ENCODE data around the gene KCNJ6.

The KCNJ6 gene

GRCh38 chr21:37870221-37870620 lies 46.0 kb downstream of the KCNJ6 start:
- H3K4me3 ChIP-seq (ENCODE audit: low read depth, low read length), result no peak overlapping the region
- TF ChIP-seq, protein P1, sequence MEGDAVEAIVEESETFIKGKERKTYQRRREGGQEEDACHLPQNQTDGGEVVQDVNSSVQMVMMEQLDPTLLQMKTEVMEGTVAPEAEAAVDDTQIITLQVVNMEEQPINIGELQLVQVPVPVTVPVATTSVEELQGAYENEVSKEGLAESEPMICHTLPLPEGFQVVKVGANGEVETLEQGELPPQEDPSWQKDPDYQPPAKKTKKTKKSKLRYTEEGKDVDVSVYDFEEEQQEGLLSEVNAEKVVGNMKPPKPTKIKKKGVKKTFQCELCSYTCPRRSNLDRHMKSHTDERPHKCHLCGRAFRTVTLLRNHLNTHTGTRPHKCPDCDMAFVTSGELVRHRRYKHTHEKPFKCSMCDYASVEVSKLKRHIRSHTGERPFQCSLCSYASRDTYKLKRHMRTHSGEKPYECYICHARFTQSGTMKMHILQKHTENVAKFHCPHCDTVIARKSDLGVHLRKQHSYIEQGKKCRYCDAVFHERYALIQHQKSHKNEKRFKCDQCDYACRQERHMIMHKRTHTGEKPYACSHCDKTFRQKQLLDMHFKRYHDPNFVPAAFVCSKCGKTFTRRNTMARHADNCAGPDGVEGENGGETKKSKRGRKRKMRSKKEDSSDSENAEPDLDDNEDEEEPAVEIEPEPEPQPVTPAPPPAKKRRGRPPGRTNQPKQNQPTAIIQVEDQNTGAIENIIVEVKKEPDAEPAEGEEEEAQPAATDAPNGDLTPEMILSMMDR (conservative IDR thresholded peaks at IDR 0.05; ENCODE audit: low read depth, low read length), result no peak
- DNase-seq (ENCODE audit: low read depth), result no peak

- TF ChIP-seq, protein P1 (conservative IDR thresholded peaks at IDR 0.05; ENCODE audit: low read depth, low read length), result no peak
- H3K4me3 ChIP-seq (ENCODE audit: low read depth, low read length), result no peak overlapping the region
- DNase-seq (ENCODE audit: low read depth), result no peak
Measured at GRCh38 chr21:37869661-37870060, 46.6 kb downstream of the KCNJ6 start.

GRCh38 chr21:37868446-37869295 lies 47.6 kb downstream of the KCNJ6 start:
- TF ChIP-seq, protein P1 (conservative IDR thresholded peaks at IDR 0.05; ENCODE audit: low read depth, low read length), result no peak
- DNase-seq (ENCODE audit: low read depth), result no peak
- no peak overlapping the region for H3K4me3 ChIP-seq (ENCODE audit: low read depth, low read length)

DNA sequence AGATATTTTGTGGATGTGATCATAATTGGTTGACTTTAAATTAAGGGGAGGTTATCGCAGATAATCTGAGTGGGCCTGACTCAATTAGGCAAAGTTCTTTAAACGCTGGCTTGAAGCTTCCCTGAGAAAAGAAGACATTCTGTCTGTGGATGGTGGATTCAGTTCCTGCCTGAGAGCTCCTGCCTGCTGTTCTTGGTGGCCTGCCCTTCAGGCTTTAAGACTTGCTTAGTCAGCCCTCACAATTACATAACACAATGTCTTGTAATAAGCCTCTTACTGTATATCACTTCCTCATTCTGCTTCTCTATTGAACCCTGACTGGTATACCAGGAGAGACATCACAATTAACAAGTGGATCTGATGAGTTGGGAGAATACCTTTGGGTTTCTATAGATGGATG lies 50.2 kb downstream of the KCNJ6 start:
- H3K4me3 ChIP-seq (ENCODE audit: low read depth, low read length), result no peak overlapping the region
- peak; percentile 46 for DNase-seq (ENCODE audit: low read depth)
- TF ChIP-seq, protein P1 (conservative IDR thresholded peaks at IDR 0.05; ENCODE audit: low read depth, low read length), result no peak

GRCh38 chr21:37865156-37865555 lies 51.1 kb downstream of the KCNJ6 start:
- TF ChIP-seq, protein P1 (conservative IDR thresholded peaks at IDR 0.05; ENCODE audit: low read depth, low read length), result no peak
- no peak for DNase-seq (ENCODE audit: low read depth)

GRCh38 chr21:37863842-37864241 lies 52.4 kb downstream of the KCNJ6 start:
- no peak overlapping the region for H3K4me3 ChIP-seq (ENCODE audit: low read depth, low read length)
- TF ChIP-seq, protein P1 (conservative IDR thresholded peaks at IDR 0.05; ENCODE audit: low read depth, low read length), result no peak
- peak; percentile 91 for DNase-seq (ENCODE audit: low read depth)

More at GRCh38 chr21:37865156-37865555, 51.1 kb downstream of the KCNJ6 start:
- H3K4me3 ChIP-seq (ENCODE audit: low read depth, low read length), result no peak overlapping the region

DNA sequence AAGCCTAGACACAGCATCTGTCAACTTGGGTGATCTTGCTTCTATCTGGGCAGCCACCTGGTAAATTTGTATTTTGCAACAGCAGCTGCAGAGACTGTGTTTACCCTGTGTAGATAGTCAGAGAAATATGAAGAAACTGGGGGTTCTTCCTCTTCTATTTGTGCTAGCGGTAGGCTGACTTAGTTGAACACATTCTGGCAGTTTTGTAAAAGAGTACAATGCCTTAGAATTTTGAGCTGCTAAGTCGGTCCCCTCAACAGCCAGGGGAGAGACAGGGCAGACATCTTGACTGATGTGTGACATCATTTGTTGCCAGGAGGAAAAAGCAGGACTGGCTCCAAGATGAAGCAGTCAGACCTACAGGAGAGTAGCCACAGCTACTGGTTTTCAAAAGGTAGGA lies 53.7 kb downstream of the KCNJ6 start:
- H3K4me3 ChIP-seq (ENCODE audit: low read depth, low read length), result no peak overlapping the region
- DNase-seq (ENCODE audit: low read depth), result peak; percentile 75
- TF ChIP-seq, protein P1 (conservative IDR thresholded peaks at IDR 0.05; ENCODE audit: low read depth, low read length), result no peak
